ENCODE results near the gene MCEMP1.

MCEMP1 gene

DNA sequence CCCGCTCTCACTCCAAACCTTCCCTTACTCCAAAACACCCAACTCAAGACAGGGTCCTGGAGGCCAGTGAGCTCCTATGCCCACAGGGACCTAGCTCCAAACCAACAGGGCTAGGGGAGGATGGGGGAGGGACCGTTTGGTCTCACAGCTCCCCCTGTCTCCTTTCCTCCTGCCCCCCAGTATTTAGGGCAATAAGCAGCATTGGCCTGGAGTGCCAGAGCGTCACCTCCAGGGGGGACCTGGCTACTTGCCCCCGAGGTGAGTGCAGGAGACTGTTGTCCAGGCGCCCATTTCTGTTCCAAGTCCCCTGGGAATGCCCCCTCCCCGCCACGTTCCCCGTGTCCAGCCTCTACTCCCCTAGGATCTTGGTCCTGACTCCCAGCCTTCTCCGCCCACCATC is 7.2 kb upstream of the MCEMP1 start:
- Histone ChIP-seq H4K20me1 (no peaks in the 10 kb centered on the region), H3K4me1 (peaks cover 39 to 84% (median 60%) of the 10 kb centered on the region in 10 experiments), H3K4me3 (peak overlapping the region in 9 of 10 experiments; percentile 30 to 74 (median 56); a peak in 16 of 20 replicates), H3K9ac (peak overlapping the region in 10 of 11 experiments; percentile 63 to 86 (median 77); a peak in 20 of 22 replicates), H3K27ac (peak overlapping the region in 10 of 11 experiments; percentile 54 to 92 (median 88); a peak in 19 of 22 replicates), H3K36me3 (no peaks in the 10 kb centered on the region), H3K27me3 (peaks cover 0 to 4% (median 0%) of the 10 kb centered on the region in 11 experiments; a peak in 3 of 22 replicates), H3K4me2 (peak overlapping the region; percentile 84 to 100 (median 97)), H3K9me3 (replicated peaks in 1 of 11) (peaks cover 0 to 18% (median 10%) of the 10 kb centered on the region in 11 experiments; a peak in 20 of 22 replicates)
- TF ChIP-seq Cebpa-rat (IDR thresholded peaks at IDR 0.05) = no peak

DNA sequence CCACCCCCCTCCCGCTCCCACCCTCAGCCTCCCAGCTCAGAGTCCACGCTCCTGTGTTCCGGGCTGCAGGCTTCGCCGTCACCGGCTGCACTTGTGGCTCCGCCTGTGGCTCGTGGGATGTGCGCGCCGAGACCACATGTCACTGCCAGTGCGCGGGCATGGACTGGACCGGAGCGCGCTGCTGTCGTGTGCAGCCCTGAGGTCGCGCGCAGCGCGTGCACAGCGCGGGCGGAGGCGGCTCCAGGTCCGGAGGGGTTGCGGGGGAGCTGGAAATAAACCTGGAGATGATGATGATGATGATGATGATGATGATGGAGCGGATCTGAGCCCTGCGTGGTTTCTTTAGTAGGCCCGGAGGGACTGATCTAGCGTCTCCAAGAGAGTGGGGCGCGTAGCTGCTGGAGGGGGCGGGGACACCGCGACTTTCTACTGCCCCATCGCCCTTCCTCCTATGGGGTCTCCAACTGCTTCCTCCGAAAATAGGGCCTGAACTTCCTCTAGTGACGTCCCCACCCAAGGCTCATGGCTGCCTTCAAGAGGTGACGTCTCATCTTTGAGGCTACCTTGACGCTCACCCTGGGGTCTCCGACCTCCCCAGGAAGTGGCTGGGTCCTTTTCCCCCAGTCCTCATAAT is 6.6 kb upstream of the MCEMP1 start:
- H3K4me3 ChIP-seq = peak overlapping the region; percentile 15 to 74 (median 52); a peak in 19 of 20 replicates
- peak overlapping the region; percentile 31 to 82 (median 68); a peak in 18 of 22 replicates for H3K9ac ChIP-seq

GRCh38 chr19:7670790-7671189 is 6.1 kb upstream of the MCEMP1 start:
- Histone ChIP-seq H4K20me1 (no peaks in the 10 kb centered on the region), H3K9ac (peak overlapping the region in 10 of 11 experiments; percentile 52 to 82 (median 68); a peak in 17 of 22 replicates), H3K36me3 (no peaks in the 10 kb centered on the region), H3K4me2 (peak overlapping the region; percentile 84 to 100 (median 96)), H3K4me1 (peaks cover 51 to 90% (median 68%) of the 10 kb centered on the region in 10 experiments), H3K4me3 (peak overlapping the region in 9 of 10 experiments; percentile 15 to 74 (median 53); a peak in 17 of 20 replicates), H3K9me3 (replicated peaks in 1 of 11) (peaks cover 0 to 29% (median 17%) of the 10 kb centered on the region in 11 experiments; a peak in 20 of 22 replicates), H3K27ac (peak overlapping the region in 10 of 11 experiments; percentile 44 to 92 (median 86); a peak in 20 of 22 replicates), H3K27me3 (peaks cover 0 to 4% (median 0%) of the 10 kb centered on the region in 11 experiments; a peak in 3 of 22 replicates)
- no peak for TF ChIP-seq Cebpa-rat (IDR thresholded peaks at IDR 0.05)

More for the DNA sequence above, 6.6 kb upstream of the MCEMP1 start:
- Histone ChIP-seq H3K36me3 (no peaks in the 10 kb centered on the region), H3K4me1 (peaks cover 46 to 89% (median 65%) of the 10 kb centered on the region in 10 experiments), H3K27me3 (peaks cover 0 to 4% (median 0%) of the 10 kb centered on the region in 11 experiments; a peak in 3 of 22 replicates), H3K4me2 (peak overlapping the region; percentile 84 to 100 (median 96)), H4K20me1 (no peaks in the 10 kb centered on the region), H3K27ac (peak overlapping the region in 10 of 11 experiments; percentile 44 to 92 (median 86); a peak in 20 of 22 replicates), H3K9me3 (replicated peaks in 1 of 11) (peaks cover 0 to 24% (median 13%) of the 10 kb centered on the region in 11 experiments; a peak in 20 of 22 replicates)
- TF ChIP-seq Cebpa-rat (IDR thresholded peaks at IDR 0.05) = no peak

GRCh38 chr19:7672522-7672921 is 4.4 kb upstream of the MCEMP1 start:
- Histone ChIP-seq H3K27ac (peak overlapping the region in 4 of 11 experiments; percentile 11 to 35 (median 22); a peak in 4 of 22 replicates), H3K27me3 (peaks cover 0 to 9% (median 0%) of the 10 kb centered on the region in 11 experiments; a peak in 6 of 22 replicates), H4K20me1 (no peaks in the 10 kb centered on the region), H3K4me2 (peak overlapping the region in 5 of 11 experiments; percentile 43 to 98 (median 87); a peak in 8 of 22 replicates), H3K9me3 (replicated peaks in 1 of 11) (peaks cover 0 to 33% (median 21%) of the 10 kb centered on the region in 11 experiments; a peak in 20 of 22 replicates), H3K36me3 (no peaks in the 10 kb centered on the region), H3K4me3 (no peak overlapping the region), H3K4me1 (peaks cover 68 to 97% (median 84%) of the 10 kb centered on the region in 10 experiments), H3K9ac (no peak overlapping the region)
- TF ChIP-seq Cebpa-rat (IDR thresholded peaks at IDR 0.05) = no peak

GRCh38 chr19:7674010-7675005 is 2.6 kb upstream of the MCEMP1 start:
- H3K36me3 ChIP-seq = no peaks in the 10 kb centered on the region
- H3K27ac ChIP-seq = peak overlapping the region; percentile 16 to 100 (median 91); a peak in 19 of 22 replicates
- peak overlapping the region in 2 of 10 experiments; percentile 8 to 20; a peak in 1 of 20 replicates for H3K4me3 ChIP-seq
- peaks cover 0 to 33% (median 21%) of the 10 kb centered on the region in 11 experiments; a peak in 20 of 22 replicates for H3K9me3 ChIP-seq (replicated peaks in 1 of 11)
- H4K20me1 ChIP-seq = no peaks in the 10 kb centered on the region
- peaks cover 0 to 20% (median 4%) of the 10 kb centered on the region in 11 experiments; a peak in 8 of 22 replicates for H3K27me3 ChIP-seq
- peak overlapping the region; percentile 35 to 98 (median 93); a peak in 19 of 22 replicates for H3K4me2 ChIP-seq
- H3K9ac ChIP-seq = peak overlapping the region in 3 of 11 experiments; percentile 28 to 46 (median 38); a peak in 5 of 22 replicates
- peak in 1 of 11 experiments; percentile 49; a peak in 3 of 22 replicates for TF ChIP-seq Cebpa-rat (IDR thresholded peaks at IDR 0.05)
- H3K4me1 ChIP-seq = peaks cover 71 to 98% (median 87%) of the 10 kb centered on the region in 10 experiments

GRCh38 chr19:7676376-7676775 is 514 bp upstream of the MCEMP1 start:
- Histone ChIP-seq H3K9me3 (replicated peaks in 1 of 11) (peaks cover 0 to 33% (median 21%) of the 10 kb centered on the region in 11 experiments; a peak in 20 of 22 replicates), H3K36me3 (peaks cover 0 to 8% (median 0%) of the 10 kb centered on the region in 11 experiments; a peak in 2 of 22 replicates), H3K27me3 (peaks cover 0 to 20% (median 4%) of the 10 kb centered on the region in 11 experiments; a peak in 8 of 22 replicates), H3K9ac (peak overlapping the region; percentile 66 to 81 (median 78); a peak in 21 of 22 replicates), H3K4me2 (peak overlapping the region; percentile 83 to 98 (median 93)), H3K27ac (peak overlapping the region; percentile 25 to 100 (median 91); a peak in 21 of 22 replicates), H3K4me1 (peaks cover 67 to 92% (median 83%) of the 10 kb centered on the region in 10 experiments), H3K4me3 (peak overlapping the region; percentile 35 to 100 (median 56); a peak in 19 of 20 replicates), H4K20me1 (no peaks in the 10 kb centered on the region; a peak in 1 of 22 replicates)
- peak in 7 of 11 experiments; percentile 6 to 73 (median 53); a peak in 8 of 22 replicates for TF ChIP-seq Cebpa-rat (IDR thresholded peaks at IDR 0.05)

DNA sequence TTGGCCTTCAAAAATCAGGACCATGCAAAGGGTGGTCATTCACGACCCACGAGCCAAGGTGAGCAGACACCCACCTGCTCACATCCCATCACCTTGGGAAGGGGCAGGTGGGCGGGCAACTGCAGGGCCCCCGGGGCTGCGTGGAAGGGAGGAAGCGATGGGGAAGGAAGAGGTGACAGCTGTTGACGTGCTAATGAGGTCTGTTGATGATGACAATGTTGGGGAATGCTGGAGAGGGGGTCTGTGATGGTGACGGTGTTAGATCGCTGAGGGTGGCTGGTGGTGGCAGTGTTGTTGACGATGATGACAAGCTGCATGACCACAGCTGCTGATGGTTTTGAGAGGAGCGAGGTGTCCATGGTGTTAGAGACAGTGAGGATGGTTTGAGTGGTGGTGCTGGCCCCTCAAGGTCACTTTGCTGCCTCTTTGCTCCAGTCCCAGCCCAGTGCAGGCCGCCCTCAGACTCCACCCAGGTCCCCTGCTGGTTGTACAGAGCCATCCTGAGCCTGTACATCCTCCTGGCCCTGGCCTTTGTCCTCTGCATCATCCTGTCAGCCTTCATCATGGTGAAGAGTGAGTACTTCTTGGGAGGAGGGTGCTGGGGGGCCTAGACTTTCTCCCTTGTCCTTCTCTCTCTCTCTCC is 900 bp downstream of the MCEMP1 start:
- Histone ChIP-seq H3K9me3 (replicated peaks in 1 of 11) (peaks cover 0 to 33% (median 21%) of the 10 kb centered on the region in 11 experiments; a peak in 20 of 22 replicates), H3K27ac (peak overlapping the region in 10 of 11 experiments; percentile 68 to 100 (median 92); a peak in 20 of 22 replicates), H3K27me3 (peaks cover 0 to 16% (median 4%) of the 10 kb centered on the region in 11 experiments; a peak in 8 of 22 replicates), H4K20me1 (peaks cover 0 to 9% (median 7%) of the 10 kb centered on the region in 11 experiments; a peak in 9 of 22 replicates), H3K36me3 (peaks cover 7 to 16% (median 8%) of the 10 kb centered on the region in 11 experiments), H3K4me3 (peak overlapping the region in 9 of 10 experiments; percentile 35 to 100 (median 56); a peak in 14 of 20 replicates), H3K9ac (peak overlapping the region in 10 of 11 experiments; percentile 69 to 81 (median 78); a peak in 20 of 22 replicates), H3K4me2 (peak overlapping the region; percentile 83 to 98 (median 93)), H3K4me1 (peaks cover 76 to 89% (median 85%) of the 10 kb centered on the region in 10 experiments)
- TF ChIP-seq Cebpa-rat (IDR thresholded peaks at IDR 0.05) = no peak

All from BLaER1 treated with 17β-estradiol and CSF1 and Interleukin-3, amounts not matched to agents 10 nM and 100 nM (cell line).